ENCODE results near the gene MCHR1. TPM values are rescaled to one million over a fixed set of nuclear protein-coding genes. Genes with fewer than 3 reads are reported as not detected.

The MCHR1 gene
- total and polyA plus RNA-seq, 2 of the 13 experiments (the other 11 are each of a cell fraction or from before 2014, with no cell fraction given) = 0.40 to 0.83 TPM

- TF ChIP-seq ZBTB33 (CRISPR knock-in tag; IDR thresholded peaks at IDR 0.05) = no peak
- peak; percentile 27 for TF ChIP-seq CBX1 (IDR thresholded peaks at IDR 0.05; ENCODE audit: low read depth)
- TF ChIP-seq RARG (CRISPR knock-in tag; IDR thresholded peaks at IDR 0.05; ENCODE audit: low read depth) = no peak
- TF ChIP-seq ZNF790 (CRISPR knock-in tag; IDR thresholded peaks at IDR 0.05; ENCODE audit: borderline replicate concordance) = no peak; the same call in 1 of the 2 replicates
- TF ChIP-seq ZNF543 (CRISPR knock-in tag; IDR thresholded peaks at IDR 0.05) = 0 out of 2 replicates have a peak, but pooled peaks have one; percentile 35
- no peak; the same call in 1 of the 2 replicates for TF ChIP-seq HOXA3 (CRISPR knock-in tag; IDR thresholded peaks at IDR 0.05)
- peak; percentile 60 for TF ChIP-seq ZNF350 (CRISPR knock-in tag; IDR thresholded peaks at IDR 0.05; ENCODE audit: borderline replicate concordance, low read depth)
- TF ChIP-seq PBX2 (CRISPR knock-in tag; IDR thresholded peaks at IDR 0.05) = peak; percentile 99
- no peak for TF ChIP-seq EP300 (IDR thresholded peaks at IDR 0.05; ENCODE audit: low read depth in 2 of 2, low read length in 2 of 2)
- no peak for TF ChIP-seq EP300 (CRISPR knock-in tag; IDR thresholded peaks at IDR 0.05; ENCODE audit: borderline replicate concordance)
- 0 out of 2 replicates have a peak, but pooled peaks have one; percentile 22 for TF ChIP-seq THRA (CRISPR knock-in tag; IDR thresholded peaks at IDR 0.05; ENCODE audit: borderline replicate concordance)
- no peak; the same call in 1 of the 2 replicates for TF ChIP-seq ZNF136 (CRISPR knock-in tag; IDR thresholded peaks at IDR 0.05; ENCODE audit: low read depth)
- no peak for TF ChIP-seq ZBTB1 (CRISPR knock-in tag; IDR thresholded peaks at IDR 0.05; ENCODE audit: borderline replicate concordance)
- no peak for TF ChIP-seq ZNF124 (CRISPR knock-in tag; IDR thresholded peaks at IDR 0.05)
- no peak for TF ChIP-seq ZNF292 (CRISPR knock-in tag; IDR thresholded peaks at IDR 0.05; ENCODE audit: borderline replicate concordance, low read depth)
- no peak for TF ChIP-seq ZNF629 (CRISPR knock-in tag; conservative IDR thresholded peaks at IDR 0.05)
- TF ChIP-seq ZBTB37 (CRISPR knock-in tag; IDR thresholded peaks at IDR 0.05) = no peak
- TF ChIP-seq ZNF234 (CRISPR knock-in tag; conservative IDR thresholded peaks at IDR 0.05) = 0 out of 2 replicates have a peak, but pooled peaks have one; percentile 24
- no peak for TF ChIP-seq HOXA7 (CRISPR knock-in tag; IDR thresholded peaks at IDR 0.05)
- no peak for TF ChIP-seq ZNF143 (CRISPR knock-in tag; IDR thresholded peaks at IDR 0.05)
- no peak; the same call in 1 of the 2 replicates for TF ChIP-seq CBX5 (CRISPR knock-in tag; IDR thresholded peaks at IDR 0.05; ENCODE audit: borderline replicate concordance)
- TF ChIP-seq RFX1 (IDR thresholded peaks at IDR 0.05) = no peak
- TF ChIP-seq CERS6 (CRISPR knock-in tag; IDR thresholded peaks at IDR 0.05) = no peak; the same call in 1 of the 2 replicates
Measured at GRCh38 chr22:40636380-40637182, 42.7 kb upstream of the MCHR1 start, which contains the start of gene MRTFA (continued).

Measured in HepG2 (cell line).